ENCODE measurements around the gene HOXB7.

HOXB7 gene

GRCh38 chr17:48562934-48563333, 47.9 kb downstream of the HOXB7 start:
- H3K4me3 ChIP-seq, result no peak overlapping the region
- peak overlapping the region in 4 of 21 experiments; percentile 11 to 82 (median 74) for H3K27ac ChIP-seq

- no peak overlapping the region for H3K4me3 ChIP-seq
- peak overlapping the region in 3 of 21 experiments; percentile 11 to 82 (median 81) for H3K27ac ChIP-seq
Measured at GRCh38 chr17:48561884-48562810, 48.7 kb downstream of the HOXB7 start.

GRCh38 chr17:48559840-48560817, 50.7 kb downstream of the HOXB7 start:
- H3K4me3 ChIP-seq, result no peak overlapping the region

GRCh38 chr17:48559122-48559839, 51.5 kb downstream of the HOXB7 start:
- no peak overlapping the region for H3K4me3 ChIP-seq
- peak overlapping the region in 6 of 21 experiments; percentile 2 to 82 (median 58) for H3K27ac ChIP-seq

More at GRCh38 chr17:48559840-48560817, 50.7 kb downstream of the HOXB7 start:
- peak overlapping the region in 6 of 21 experiments; percentile 2 to 63 (median 31) for H3K27ac ChIP-seq

GRCh38 chr17:48558831-48559121, 52.0 kb downstream of the HOXB7 start:
- Histone ChIP-seq H3K4me3 (no peak overlapping the region), H3K27ac (peak overlapping the region in 5 of 21 experiments; percentile 45 to 82 (median 68))

- Histone ChIP-seq H3K27ac (peak overlapping the region in 8 of 21 experiments; percentile 18 to 82 (median 72)), H3K4me3 (no peak overlapping the region)
Measured at GRCh38 chr17:48558057-48558830, 52.6 kb downstream of the HOXB7 start.

All from skin epidermis (tissue), 12 donors.